Sigmoid colon (tissue), 4 donors: Measurements from ENCODE around the gene NFX1.

Experiments used
- EP300 ChIP-seq, 4 donors: sonication (generic); formaldehyde crosslinking; IDR thresholded peaks; one replicate each; pipeline ENCODE4 v1.6.1; 2017; ENCODE audit warnings: antibody characterized with exemption in 4 of 4
- POLR2A ChIP-seq, 2 donors: fragments of 450-650 bp; IDR thresholded peaks; one replicate each; pipeline ENCODE4 v1.6.1; 2016; ENCODE audit warnings: antibody characterized with exemption in 2 of 2, mild to moderate bottlenecking in 2 of 2, moderate library complexity in 2 of 2
- POLR2AphosphoS5 ChIP-seq, 4 donors: sonication (generic); formaldehyde crosslinking; IDR thresholded peaks; one replicate each; pipeline ENCODE4 v1.6.1; 2017; ENCODE audit warnings: antibody characterized with exemption in 4 of 4
- TF ChIP-seq, protein P1 (sequence below), 4 experiments: fragments of 450-650 bp in 3 of 4; fragments of 200-600 bp in 1 of 4; IDR thresholded peaks; one replicate each; pipeline ENCODE4 v1.5.1; 2016 to 2019; ENCODE audit warnings: antibody characterized with exemption in 4 of 4, mild to moderate bottlenecking in 3 of 4, moderate library complexity in 2 of 4

DNA sequence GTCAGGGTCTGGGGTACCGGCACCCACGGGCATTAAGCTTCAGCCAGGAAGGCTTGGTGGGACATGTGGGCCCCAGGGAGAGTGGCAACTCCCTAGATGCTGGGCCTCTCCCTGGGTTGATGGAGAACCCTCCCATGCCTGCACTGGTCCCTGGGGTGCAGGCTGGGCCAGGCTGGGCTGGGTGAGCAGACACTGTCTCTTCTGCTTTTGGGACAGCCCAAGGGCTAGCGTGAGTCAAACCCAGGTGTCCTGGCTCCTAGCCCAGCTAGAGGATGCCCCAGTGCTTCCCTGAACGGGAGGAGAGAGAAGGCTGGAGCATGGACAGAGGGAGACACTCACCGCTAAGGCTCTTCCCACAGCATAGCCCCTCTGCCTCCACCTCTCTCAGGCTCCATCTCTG is 117.8 kb downstream of the NFX1 start:
- TF ChIP-seq POLR2AphosphoS5 (IDR thresholded peaks at IDR 0.05) (no peak), EP300 (IDR thresholded peaks at IDR 0.05) (no peak), POLR2A (IDR thresholded peaks at IDR 0.05) (no peak)
- TF ChIP-seq, protein P1, sequence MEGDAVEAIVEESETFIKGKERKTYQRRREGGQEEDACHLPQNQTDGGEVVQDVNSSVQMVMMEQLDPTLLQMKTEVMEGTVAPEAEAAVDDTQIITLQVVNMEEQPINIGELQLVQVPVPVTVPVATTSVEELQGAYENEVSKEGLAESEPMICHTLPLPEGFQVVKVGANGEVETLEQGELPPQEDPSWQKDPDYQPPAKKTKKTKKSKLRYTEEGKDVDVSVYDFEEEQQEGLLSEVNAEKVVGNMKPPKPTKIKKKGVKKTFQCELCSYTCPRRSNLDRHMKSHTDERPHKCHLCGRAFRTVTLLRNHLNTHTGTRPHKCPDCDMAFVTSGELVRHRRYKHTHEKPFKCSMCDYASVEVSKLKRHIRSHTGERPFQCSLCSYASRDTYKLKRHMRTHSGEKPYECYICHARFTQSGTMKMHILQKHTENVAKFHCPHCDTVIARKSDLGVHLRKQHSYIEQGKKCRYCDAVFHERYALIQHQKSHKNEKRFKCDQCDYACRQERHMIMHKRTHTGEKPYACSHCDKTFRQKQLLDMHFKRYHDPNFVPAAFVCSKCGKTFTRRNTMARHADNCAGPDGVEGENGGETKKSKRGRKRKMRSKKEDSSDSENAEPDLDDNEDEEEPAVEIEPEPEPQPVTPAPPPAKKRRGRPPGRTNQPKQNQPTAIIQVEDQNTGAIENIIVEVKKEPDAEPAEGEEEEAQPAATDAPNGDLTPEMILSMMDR (IDR thresholded peaks at IDR 0.05), result no peak
